HG03025 (cell line): Measurements from ENCODE around the gene SEMA4A.

ENCODE experiments used
- ATAC-seq: cut with Tn5 transposase; IDR thresholded peaks from one replicate; pipeline ENCODE4 v1.9.1; 2021; ENCODE audit warnings: mild to moderate bottlenecking, moderate library complexity; ENCODE audit not compliant: unreplicated experiment, low FRiP score

The SEMA4A gene

DNA sequence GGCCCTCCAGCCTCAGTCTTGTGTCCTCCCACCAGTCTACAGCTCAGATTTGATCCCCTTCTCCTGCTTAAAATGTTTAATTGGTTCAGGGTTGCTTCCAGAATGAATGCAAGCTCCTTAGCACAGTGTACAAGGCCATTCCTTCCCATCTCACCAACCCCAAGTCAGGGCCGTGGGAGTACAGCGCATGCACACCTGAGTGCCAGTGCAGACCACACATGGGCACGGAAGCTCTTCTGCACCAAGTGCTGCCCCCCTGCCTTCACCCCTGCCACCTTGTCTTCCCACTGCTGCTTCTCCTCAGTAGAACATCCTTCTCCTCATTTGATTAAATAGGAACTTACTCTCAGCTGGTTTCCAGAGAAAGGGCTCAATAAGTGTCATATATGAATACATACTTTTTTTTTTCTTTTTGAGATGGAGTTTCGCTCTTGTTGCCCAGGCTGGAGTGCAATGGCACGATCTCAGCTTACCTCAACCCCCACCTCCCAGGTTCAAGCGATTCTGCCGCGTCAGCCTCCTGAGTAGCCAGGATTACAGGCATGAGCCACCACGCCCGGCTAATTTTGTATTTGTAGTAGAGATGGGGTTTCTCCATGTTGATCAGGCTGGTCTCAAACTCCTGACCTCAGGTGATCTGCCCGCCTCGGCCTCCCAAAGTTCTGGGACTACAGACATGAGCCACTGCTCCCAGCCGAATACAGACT, 68.8 kb downstream of the SEMA4A start:
- no peak for ATAC-seq

DNA sequence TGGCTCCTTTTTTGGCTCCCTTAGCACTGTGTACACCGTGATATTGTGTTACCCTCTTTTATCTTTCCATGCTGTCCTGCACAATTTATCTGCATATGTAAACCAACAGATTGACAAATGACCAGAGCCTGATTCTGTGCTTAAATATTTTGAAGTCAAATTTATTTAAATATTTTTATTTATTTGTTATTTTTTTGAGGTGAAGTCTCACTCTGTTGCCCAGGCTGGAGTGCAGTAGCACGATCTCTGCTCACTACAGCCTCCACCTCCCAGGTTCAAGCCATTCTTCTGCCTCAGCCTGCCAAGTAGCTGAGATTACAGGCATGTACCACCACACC, 72.3 kb downstream of the SEMA4A start:
- ATAC-seq, result no peak

DNA sequence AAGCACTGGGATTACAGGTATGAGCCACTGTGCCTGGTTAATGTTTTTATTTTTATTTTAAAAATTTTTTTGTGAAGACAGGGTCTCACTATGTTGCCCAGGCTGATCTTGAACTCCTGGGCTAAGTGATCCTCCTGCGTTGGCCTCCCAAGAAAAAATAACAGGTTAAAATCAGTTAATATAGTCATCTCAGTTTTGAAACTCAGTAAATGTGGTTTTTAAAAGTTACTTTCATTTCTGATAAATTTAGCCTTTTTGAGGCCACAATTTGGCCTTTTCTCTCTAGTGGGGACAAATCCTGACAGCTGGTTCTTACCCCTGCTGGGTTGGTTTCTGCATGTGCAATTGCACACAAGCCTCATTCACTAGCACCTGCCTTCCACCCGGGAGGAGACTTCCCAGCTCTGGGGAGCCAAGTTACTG, 72.7 kb downstream of the SEMA4A start:
- ATAC-seq, result peak; percentile 63

DNA sequence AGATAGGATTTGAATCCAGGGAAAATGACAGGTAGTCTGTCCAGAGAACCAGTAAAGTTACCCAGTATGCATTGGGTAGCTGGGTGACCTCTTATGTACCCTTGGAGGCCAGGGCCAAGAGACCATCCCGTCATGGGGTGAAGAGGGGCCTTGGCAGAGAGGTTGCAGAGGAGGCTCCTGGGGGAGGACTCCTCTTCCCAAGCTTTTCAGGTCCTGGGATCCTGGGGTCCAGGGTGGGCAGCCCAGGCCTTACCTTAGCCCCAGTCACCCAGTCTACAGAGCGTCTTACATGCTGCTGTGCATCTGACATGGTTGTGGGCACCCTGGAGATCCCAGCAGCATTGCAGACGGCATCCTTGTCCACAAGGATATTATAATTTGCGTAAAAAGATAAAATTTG, 73.4 kb downstream of the SEMA4A start:
- no peak for ATAC-seq
